HG03060 (cell line): ENCODE results near the gene CHRDL2.
"Not testable (repeated sequence)": the region's sequence is repeated elsewhere in the genome, so short reads cannot be mapped to it uniquely, and the experiment has no call there.

Source experiments
- ATAC-seq: cut with Tn5 transposase; IDR thresholded peaks from one replicate; pipeline ENCODE4 v1.9.1; 2021; ENCODE audit warnings: low read depth, moderate number of reproducible peaks; ENCODE audit not compliant: unreplicated experiment

CHRDL2 gene, protein sequence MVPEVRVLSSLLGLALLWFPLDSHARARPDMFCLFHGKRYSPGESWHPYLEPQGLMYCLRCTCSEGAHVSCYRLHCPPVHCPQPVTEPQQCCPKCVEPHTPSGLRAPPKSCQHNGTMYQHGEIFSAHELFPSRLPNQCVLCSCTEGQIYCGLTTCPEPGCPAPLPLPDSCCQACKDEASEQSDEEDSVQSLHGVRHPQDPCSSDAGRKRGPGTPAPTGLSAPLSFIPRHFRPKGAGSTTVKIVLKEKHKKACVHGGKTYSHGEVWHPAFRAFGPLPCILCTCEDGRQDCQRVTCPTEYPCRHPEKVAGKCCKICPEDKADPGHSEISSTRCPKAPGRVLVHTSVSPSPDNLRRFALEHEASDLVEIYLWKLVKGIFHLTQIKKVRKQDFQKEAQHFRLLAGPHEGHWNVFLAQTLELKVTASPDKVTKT

DNA sequence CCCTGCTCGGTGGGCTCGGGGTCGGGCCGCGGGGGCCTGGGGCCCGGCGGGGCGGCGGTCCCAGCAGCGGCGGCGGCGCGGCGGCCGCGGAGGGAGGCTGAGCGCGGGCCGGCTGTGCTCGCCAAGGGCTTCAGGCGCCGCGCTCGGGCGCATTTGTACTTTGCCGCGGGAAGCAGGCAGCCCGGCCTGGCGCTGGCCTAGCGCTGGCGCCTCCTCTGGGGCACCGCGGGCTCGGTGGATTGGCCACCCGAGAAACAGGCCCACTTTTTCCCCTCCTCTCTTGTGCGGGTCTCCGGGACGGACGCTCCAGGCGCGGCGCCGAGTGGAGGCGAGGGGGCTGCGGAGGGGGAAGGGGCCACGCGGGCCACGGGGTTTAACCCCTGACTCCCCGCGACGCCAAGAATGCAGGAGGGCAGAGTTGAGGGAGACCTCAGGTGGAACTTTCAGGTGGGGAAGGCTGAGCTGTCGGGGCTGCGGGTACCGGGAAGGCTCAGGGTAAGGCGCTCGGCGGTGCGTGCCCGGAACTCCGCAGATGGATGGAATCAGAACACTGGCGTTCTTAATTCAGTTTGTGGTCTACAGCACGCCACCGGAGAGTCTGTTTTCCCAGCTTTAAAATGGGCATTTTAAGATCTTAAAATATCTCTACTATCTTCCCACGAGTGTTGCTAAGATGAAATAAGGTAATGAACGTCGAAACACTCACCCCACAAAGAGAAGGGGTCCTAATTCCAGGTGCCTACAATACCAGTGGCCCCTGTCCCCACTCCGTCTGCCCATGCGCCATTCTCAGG is at the start of gene CHRDL2:
TSS of gene CHRDL2 (minus strand) at position 126 of the 794 bp plus-strand sequence. CDS start 538 bp downstream, outside the sequence.
- ATAC-seq = no peak

DNA sequence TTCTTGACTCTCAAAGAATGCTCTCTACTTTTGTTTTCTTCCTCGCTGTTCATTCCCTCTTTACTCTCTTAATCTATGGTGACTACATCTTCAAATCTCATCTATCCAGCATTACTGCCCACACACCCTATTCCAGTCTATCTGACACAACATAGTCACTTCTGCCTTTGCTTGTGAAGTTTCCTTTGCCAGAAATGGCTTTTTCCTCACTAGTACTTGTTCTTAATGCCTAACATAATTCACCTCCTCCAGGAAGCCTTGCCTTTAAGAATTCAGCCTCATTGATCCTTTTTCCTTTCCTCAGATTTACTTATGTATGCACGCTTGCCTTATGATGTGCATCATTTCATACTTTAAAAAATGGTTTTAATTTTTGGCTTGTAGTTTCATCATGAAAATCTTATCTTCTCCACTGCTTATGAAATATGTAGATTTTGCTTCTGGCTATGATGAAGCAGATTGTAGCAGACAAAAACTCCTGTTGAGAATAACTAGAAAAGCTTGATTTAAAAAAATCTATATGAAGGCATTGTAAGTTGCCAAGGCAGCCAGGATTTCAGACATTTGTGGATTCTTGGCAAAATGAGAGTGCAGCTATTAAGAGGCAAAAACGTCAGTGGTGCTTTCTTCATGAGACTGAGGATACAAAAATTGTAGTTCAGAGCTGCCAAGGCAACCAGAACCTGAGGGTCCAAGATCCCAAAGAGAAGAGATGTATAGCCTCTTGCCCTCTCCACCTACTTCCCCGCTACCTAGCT is 49.2 kb upstream of the CHRDL2 start:
- ATAC-seq = no peak

DNA sequence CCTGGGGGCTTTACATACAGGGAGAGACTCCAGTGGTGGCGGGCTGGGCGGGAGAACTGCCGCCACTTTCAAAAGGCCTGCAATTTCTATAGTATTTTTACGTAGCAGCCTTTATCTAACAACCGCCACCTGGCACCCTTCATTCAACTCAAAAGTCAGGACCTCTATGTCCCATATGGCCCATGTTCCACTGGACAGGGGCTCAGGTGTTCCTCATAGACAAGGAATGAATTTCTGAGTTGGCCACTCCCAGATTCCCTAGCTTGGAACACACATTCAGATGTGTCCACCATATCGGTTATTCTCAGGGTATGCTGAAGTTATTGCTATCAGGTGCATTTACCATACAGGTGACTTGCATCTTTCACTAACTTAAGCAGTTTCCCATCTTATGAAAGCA is 47.4 kb upstream of the CHRDL2 start:
- no peak for ATAC-seq

DNA sequence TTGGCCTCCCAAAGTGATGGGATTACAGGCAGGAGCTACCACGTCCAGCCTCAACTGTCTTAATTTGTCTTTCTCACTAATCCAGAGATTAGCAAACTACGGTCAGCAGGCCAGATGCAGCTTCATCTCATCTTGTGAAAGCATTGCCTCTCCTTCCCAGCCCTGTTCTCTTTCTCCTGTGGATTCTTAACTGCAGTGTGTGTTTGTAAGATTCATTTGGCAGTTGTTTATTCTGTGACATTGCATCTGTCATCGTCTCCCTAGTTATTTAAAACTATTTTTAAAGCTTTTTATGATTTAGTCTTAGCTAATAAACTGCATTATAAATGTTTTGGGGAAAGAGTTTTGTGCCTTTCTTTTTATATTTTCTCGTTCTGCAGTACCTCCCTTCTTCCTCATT is 46.7 kb upstream of the CHRDL2 start:
- no peak for ATAC-seq

DNA sequence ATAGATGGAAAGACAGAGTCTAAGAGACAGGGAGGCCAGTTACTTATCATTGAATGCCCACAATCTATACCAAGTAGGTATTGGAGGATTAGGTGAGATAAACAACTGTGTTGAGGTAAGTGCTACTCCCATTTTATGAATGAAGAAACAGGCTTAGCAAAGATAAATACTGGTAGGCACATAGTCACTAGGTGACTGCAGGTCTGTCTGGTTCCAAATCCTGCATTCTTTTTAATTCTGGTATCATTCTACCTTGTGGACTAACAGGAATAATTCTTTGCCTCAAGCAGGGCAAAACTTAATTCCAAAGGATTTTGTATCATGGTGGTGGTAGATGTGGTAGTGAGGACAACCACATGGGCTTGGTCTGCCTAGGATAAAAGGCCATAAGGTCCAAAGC is 45.8 kb upstream of the CHRDL2 start:
- ATAC-seq = no peak

DNA sequence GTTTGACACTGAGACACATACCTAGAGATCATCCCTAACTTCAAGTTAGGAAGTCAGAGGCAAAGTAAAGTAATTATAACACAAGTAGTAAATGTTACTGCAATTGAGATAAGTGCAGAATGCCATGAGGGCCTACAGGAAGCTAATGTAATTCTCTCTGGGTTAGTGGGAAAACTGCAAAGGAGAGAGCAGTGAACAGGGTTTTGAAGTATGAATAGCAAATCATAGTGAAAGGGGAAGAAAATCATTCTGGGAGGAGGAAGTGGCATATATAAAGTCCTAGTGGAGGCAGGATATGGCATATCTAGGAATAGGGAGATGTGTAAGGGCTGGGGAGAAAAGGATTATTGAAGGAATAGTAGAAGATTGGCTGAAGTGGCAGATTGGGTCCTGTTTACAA is 45.3 kb upstream of the CHRDL2 start:
- ATAC-seq = no peak

DNA sequence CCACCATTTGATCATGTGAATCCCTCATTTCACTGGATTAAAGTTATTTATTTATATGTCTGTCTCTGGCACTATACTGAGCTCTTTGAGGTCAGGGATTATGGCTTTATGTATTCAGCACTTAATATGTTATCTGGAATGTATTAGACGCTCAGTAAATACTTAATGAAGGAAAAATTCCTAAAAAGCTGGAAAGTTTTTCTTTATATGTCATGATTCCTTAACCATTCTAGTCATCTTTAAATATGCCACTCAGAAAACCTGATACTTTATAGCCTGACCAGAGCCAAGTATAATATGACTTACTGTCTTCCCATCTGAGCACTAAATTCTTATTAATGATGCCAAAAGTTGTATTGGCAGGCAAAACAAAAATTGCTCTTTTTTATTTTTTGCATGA is 44.5 kb upstream of the CHRDL2 start:
- ATAC-seq = no peak

DNA sequence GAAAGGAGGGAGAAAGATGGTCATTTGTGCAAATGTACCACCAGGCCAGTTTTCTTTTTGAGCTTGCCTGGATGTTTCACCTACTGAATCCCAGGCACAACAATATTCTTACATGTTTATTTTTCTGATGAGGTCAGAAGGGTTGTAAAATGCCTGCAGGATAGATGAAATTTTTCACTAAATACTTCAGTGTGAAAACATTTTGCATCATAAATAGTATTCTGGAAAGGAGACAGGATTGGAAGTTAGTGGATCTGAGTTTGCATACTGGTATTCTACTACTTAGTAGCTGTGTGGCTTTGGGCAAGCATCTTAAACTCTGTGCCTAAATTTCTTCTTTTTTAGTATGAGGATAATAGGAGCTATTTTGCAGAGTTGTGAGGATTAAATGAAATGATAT is 42.2 kb upstream of the CHRDL2 start:
- no peak for ATAC-seq

DNA sequence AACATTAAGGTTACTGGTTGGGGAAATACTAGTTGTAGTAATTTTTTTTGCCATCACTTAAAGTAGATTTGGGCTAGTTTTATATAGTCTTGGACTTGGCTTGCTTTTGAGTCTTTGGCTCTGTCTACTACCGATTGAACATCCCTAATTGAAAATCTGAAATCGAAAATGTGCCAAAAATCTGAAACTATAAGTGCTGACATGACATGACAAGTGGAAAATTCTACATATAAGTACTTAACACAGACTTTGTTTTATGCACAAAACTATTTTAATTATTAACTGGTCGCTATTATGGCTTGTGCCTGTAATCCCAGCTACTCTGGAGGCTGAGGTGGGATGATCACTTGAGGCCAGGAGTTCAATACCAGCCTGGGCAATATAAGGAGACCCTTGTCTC is 39.9 kb upstream of the CHRDL2 start:
- no peak for ATAC-seq

DNA sequence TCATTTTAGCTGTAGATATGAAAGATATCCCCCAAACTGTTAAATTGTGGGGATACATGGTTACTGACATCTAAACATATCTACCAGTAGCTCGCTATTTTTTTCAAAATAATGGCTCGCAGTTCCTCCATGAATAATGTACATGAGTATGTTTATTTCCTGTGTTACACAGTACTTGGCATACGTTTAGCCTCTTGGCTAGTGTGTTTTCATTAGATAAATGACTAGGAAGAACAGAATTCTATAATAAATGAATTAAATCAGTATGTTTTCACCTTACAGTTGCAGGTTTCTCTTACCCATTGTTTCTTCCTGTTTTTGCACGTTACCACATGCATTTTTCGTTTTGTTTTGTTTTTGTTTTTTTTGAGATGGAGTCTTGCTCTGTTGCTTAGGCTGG is 39.2 kb upstream of the CHRDL2 start:
- no peak for ATAC-seq

DNA sequence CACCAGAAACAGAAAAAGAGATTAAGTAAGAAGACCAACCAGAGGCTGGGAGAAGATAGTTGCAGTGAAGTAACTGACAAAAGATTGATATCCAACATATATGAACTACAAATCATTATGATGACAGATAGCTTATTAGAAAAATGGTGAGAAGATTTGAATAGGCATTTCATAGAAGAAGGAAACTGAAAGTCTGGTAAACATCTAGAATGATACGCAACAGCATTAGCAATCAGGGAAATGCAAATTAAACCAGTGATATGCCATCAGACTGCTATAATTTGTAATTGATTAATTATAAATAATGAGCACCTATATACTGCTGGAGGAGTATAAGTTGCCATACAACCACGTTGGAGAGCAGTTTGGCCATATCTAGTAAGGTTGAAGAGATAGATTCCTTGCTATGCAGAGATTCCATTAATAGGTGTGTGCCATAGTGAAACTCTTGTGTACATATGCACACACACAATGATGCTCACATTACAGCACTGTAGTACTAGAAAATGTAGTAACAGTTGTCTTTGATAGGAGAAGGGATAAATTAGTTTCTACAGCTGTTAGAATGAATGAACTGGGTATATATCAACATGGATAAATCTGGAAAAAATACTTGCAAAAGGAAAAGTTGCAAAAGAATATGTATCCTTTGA is 38.0 kb upstream of the CHRDL2 start:
- ATAC-seq = no peak

DNA sequence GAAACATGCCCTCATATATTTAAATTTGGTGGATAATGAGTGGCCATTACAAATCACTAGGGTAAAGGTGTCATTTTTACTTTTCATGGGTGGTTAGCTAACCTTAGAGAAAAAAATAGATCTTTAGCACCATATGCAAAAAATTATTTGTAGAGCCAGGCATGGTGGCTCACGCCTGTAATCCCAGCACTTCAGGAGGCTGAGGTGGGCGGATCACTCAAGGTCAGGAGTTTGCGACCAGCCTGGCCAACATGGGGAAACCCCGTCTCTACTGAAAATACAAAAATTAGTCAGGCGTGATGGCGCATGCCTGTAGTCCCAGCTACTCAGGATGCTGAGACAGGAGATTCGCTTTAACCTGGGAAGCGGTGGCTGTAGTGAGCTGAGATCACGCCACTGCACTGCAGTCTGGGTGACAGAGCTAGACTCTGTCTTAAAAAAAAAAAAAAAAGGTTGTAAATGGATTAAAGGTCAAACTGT is 37.0 kb upstream of the CHRDL2 start:
- ATAC-seq = peak; percentile 70

DNA sequence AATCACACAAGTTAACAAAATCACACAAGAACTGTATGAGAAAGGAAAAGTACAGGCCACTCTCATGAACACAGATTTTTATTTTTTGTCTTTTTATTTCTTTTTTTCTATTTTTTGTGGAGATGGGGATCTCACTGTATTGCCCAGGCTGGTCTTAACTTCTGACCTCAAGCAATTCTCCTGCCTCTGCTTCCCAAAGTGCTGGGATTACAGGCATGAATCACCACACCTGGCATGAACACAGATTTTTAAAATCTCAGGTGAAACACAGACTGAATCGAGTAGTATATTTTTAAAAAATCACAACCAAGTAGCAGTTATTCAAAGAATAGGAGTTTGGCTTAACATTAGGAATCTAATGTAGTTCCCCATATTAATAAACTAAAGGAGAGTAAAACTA is 35.7 kb upstream of the CHRDL2 start:
- no peak for ATAC-seq

DNA sequence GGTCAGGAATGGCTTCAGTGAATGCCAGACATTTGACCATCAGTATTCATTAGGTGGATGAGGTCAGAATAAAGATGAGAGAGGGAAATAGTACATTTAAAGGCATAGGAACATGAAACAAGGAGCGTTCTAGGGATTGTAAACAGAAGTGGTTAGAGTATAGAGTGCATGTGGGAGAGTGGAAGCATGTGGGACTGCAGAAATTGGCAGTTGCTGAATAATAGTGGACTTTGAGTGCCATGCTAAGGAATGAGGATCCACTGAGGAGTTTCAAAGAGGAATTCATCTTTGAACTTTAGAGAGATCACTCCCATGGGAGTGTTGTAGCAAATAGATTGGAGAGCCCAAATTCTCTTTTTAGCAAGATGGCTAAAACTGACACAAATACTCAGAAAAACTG is 25.3 kb upstream of the CHRDL2 start:
- no peak for ATAC-seq

DNA sequence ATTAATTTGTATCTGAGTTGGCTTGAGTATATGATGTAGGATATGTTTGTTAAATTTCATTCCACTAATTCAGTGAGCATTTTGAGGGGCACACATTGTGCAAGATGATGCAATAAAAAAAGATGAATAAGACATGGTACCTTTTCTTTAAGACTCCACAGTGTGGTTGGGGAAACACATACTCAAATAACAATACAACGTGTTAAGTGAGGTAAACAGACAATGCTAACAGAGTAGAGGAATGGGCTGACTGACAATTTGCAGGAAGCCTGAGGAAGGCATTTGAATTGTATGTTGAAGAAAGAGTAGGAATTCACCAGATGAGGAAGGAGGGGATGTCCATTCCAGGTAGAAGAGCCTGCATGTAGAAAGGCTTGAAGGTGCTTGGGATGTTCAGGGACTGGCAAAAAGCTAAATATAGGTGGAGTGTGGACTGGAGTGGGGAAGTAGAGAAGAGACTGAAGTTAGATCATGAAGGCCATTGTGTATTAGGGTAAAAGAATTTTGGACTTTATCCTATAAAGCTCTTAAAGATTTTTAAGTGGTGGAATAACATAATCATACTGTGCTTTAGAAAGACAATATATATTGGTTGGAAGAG is 24.3 kb upstream of the CHRDL2 start:
- no peak for ATAC-seq

DNA sequence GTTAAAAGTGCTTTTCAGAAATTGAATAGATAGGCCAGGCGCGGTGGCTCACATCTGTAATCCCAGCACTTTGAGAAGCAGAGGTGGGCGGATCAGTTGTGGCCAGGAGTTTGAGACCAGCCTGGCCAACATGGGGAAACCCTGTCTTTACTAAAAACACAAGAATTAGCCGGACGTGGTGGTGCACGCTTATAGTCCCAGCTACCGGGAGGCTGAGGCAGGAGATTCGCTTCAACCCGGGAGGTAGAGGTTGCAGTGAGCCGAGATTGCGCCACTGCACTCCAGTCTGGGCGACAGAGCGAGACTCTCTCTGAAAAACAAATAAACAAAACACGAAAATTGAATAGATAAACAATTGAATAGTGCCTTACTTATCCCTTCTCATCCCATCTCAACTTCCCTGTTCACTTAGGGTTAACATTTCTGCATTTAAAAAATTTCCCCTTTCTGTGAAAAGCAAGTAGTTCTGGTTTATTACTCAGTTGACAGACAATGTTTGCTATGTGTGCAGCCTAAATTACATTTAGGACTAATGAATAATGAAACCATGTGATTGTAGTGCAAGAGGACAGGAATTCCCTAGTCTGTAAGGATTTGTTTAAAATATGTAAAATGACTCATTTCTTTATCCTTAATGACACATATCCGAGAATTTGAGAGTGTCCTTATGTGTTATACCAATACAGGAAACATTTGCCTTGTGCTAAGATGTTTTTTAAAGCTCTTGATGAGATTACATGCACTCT is 23.5 kb upstream of the CHRDL2 start:
- ATAC-seq = no peak

DNA sequence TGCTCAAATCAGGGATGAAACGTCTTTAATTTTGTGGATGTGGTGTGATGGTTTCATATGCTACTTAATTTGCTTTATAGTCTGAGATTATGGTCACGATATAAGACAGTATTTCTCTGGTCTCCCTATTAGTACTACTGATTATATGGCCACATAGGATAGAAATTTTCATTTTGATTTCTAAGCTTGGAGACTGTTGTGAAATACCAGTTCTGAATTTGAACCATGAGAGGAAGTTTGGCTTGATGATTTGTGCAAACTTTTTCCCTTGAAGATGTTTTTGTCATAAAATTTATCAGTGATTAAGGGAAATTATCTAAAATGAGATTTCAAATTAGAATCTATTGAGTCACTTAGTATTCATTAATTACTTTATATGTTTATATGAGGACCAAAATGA is 20.1 kb upstream of the CHRDL2 start:
- no peak for ATAC-seq

DNA sequence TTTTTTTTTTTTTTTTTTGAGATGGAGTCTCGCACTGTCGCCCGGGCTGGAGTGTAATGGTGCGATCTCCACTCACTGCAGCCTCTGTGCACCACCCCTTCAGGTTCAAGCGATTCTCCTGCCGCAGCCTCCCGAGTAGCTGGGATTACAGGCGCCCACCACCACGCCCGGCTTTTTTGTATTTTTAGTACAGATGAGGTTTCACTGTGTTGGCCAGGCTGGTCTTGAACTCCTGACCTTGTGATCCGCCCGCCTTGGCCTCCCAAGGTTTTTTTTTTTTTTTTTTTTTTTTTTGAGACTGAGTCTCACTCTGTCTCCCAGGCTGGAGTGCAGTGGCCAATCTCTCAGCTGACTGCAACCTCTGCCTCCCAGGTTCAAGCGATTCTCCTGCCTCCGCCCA is 19.4 kb upstream of the CHRDL2 start:
- not testable (repeated sequence) for ATAC-seq

DNA sequence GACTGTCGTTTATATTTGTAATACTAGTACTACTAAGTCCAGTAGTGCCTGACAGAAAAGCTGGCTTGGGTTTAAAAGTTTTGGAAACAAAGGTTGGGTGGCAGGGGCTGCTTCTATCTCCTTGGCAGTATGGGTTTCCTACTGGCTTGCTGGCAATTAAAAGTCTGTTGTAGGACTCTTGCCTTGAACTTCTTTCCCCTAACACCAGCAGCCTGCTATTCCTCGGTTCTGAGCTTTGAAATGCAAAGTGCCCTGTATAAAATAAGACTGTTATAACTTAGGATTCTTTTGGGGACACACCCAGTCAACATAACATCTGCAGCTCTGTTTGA is 18.7 kb upstream of the CHRDL2 start:
- no peak for ATAC-seq
